HG02610 (cell line): ENCODE measurements around the gene FBXL7.

Experiments used
- ATAC-seq: cut with Tn5 transposase; IDR thresholded peaks from one replicate; pipeline ENCODE4 v1.9.1; 2021; ENCODE audit warnings: mild to moderate bottlenecking, moderate library complexity; ENCODE audit not compliant: unreplicated experiment

Gene FBXL7

DNA sequence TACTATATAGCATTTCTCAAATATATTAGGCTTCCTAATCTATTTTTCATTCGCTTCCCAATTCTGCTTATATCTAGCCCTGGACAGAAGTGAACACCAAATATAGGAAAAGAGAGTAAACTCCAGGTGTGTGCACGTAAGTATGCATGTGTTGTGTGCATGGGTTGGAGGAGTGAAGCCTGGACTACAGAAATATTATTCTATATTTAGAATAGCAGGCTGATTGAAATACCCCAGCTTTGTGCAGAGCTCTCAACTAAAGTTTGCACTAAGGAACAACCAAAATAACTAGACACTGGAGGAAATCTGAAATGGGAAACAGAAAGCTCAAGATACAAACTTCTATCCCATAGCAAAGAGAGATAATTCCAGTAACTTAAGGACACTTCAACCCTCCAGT, 480.9 kb downstream of the FBXL7 start:
- ATAC-seq, result no peak

DNA sequence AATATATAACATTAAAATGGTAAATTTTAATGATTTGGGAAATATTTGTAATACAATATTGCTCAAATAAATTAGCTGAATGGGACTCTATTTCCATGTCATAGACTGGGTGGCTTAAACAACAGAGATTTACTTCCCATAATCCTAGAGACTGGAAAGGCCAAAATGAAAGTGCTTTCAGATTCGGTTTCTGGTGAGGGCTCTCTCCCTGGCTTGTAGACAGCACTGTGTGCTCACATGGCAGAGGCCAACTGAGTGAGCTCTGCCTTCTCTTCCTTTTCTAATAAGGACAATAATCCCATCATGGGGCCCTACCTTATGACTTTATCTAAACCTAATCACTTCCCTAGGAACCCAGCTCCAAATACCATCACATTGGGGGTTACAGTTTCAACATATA, 483.4 kb downstream of the FBXL7 start:
- ATAC-seq, result no peak
